Astrocyte (in vitro differentiated cells and primary cell): ENCODE measurements around the gene PLG. TPM values are rescaled to one million over a fixed set of nuclear protein-coding genes. Genes with fewer than 3 reads are reported as not detected.
"Not testable (repeated sequence)": the region's sequence is repeated elsewhere in the genome, so short reads cannot be mapped to it uniquely, and the experiment has no call there.

Source experiments
- DNase-seq: peaks from one replicate; pipeline ENCODE4 v3.0.0-alpha.2; 2010; ENCODE audit warnings: low read depth
- FAIRE-seq: peaks from 2 replicates; lab custom pipeline; 2011; peaks lifted over from hg19 to GRCh38; lab: Jason Lieb, UNC
- H2AFZ ChIP-seq: 2 replicates; pipeline ENCODE4 v1.6.0; 2012; ENCODE audit warnings: low read depth, low read length, inconsistent platforms
- H3K27ac ChIP-seq: 2 replicates; pipeline ENCODE4 v1.5.1; 2011; ENCODE audit warnings: low read depth, low read length, inconsistent platforms
- H3K27me3 ChIP-seq: 2 replicates; pipeline ENCODE4 v1.6.0; 2011; ENCODE audit warnings: low read length, inconsistent platforms; ENCODE audit not compliant: insufficient read depth
- H3K36me3 ChIP-seq: 2 replicates; pipeline ENCODE4 v1.5.1; 2011; ENCODE audit warnings: low read length, inconsistent platforms; ENCODE audit not compliant: insufficient read depth
- H3K4me1 ChIP-seq: 2 replicates; pipeline ENCODE4 v1.5.1; 2011; ENCODE audit warnings: low read length, inconsistent platforms; ENCODE audit not compliant: insufficient read depth
- H3K4me2 ChIP-seq: 2 replicates; pipeline ENCODE4 v1.6.0; 2012; ENCODE audit warnings: low read length, inconsistent platforms
- H3K4me3 ChIP-seq: 2 replicates; pipeline ENCODE4 v1.5.1; 2011; ENCODE audit warnings: low read depth, mild to moderate bottlenecking, low read length, inconsistent platforms; ENCODE audit not compliant: insufficient read depth
- H3K79me2 ChIP-seq: 2 replicates; pipeline ENCODE4 v1.6.0; 2012; ENCODE audit warnings: mild to moderate bottlenecking, low read length, inconsistent platforms; ENCODE audit not compliant: insufficient read depth
- H3K9ac ChIP-seq: 2 replicates; pipeline ENCODE4 v1.6.0; 2012; ENCODE audit warnings: mild to moderate bottlenecking, low read length, inconsistent platforms
- H3K9me3 ChIP-seq: 2 replicates; pipeline ENCODE4 v1.5.1; 2012; ENCODE audit warnings: low read depth, mild to moderate bottlenecking, low read length, inconsistent platforms; ENCODE audit not compliant: insufficient read depth
- H4K20me1 ChIP-seq: 2 replicates; pipeline ENCODE4 v1.6.0; 2012; ENCODE audit warnings: low read length, inconsistent platforms; ENCODE audit not compliant: insufficient read depth
- H3K27ac Mint-ChIP-seq: one replicate; pipeline ENCODE4 v1.8.0; 2021; ENCODE audit warnings: mild to moderate bottlenecking, mixed read lengths; ENCODE audit not compliant: unreplicated experiment
- H3K27me3 Mint-ChIP-seq: one replicate; pipeline ENCODE4 v1.8.0; 2021; ENCODE audit warnings: low read depth, mixed read lengths; ENCODE audit not compliant: unreplicated experiment
- H3K36me3 Mint-ChIP-seq: one replicate; pipeline ENCODE4 v1.8.0; 2021; ENCODE audit warnings: low read depth, mixed read lengths; ENCODE audit not compliant: unreplicated experiment
- H3K4me1 Mint-ChIP-seq: one replicate; pipeline ENCODE4 v1.8.0; 2021; ENCODE audit warnings: low read depth, mixed read lengths; ENCODE audit not compliant: unreplicated experiment
- H3K4me3 Mint-ChIP-seq: one replicate; pipeline ENCODE4 v1.8.0; 2021; ENCODE audit warnings: mild to moderate bottlenecking, moderate library complexity, mixed read lengths; ENCODE audit not compliant: unreplicated experiment
- H3K9me3 Mint-ChIP-seq: one replicate; pipeline ENCODE4 v1.8.0; 2021; ENCODE audit warnings: mild to moderate bottlenecking, mixed read lengths; ENCODE audit not compliant: unreplicated experiment
- CTCF ChIP-seq: IDR thresholded peaks from 2 replicates; pipeline ENCODE4 v1.5.1; 2011; ENCODE audit warnings: low read depth, mild to moderate bottlenecking, inconsistent platforms, low read length, moderate library complexity; ENCODE audit not compliant: insufficient read depth
- EZH2 ChIP-seq: IDR thresholded peaks from 2 replicates; pipeline ENCODE4 v1.6.1; 2012; ENCODE audit warnings: mild to moderate bottlenecking, low read length, inconsistent platforms; ENCODE audit not compliant: insufficient read depth
- total RNA-seq: library from RNA; stranded (reverse); gene quantifications from 2 replicates; pipeline ENCODE4 v1.2.1, GENCODE V29; 2021

PLG gene
- total RNA-seq, 1 donor from 2014 or later = 0.16 TPM

- H3K27me3 Mint-ChIP-seq = peaks cover 2% of the 10 kb centered on the region
- no peaks in the 10 kb centered on the region for H3K27me3 ChIP-seq
- DNase-seq (no peak), FAIRE-seq (no peak)
- no peaks in the 10 kb centered on the region for H3K36me3 ChIP-seq
- H3K9me3 Mint-ChIP-seq = peaks cover 3% of the 10 kb centered on the region
- H2AFZ ChIP-seq = no peak overlapping the region
- no peaks in the 10 kb centered on the region for H4K20me1 ChIP-seq
- no peaks in the 10 kb centered on the region for H3K4me1 Mint-ChIP-seq
- H3K4me3 ChIP-seq = no peak overlapping the region
- H3K4me1 ChIP-seq = no peaks in the 10 kb centered on the region
- H3K27ac ChIP-seq = no peak overlapping the region
- no peak overlapping the region for H3K4me2 ChIP-seq
- H3K4me3 Mint-ChIP-seq = no peak overlapping the region
- no peaks in the 10 kb centered on the region for H3K79me2 ChIP-seq
- TF ChIP-seq CTCF (no peak), EZH2 (no peak)
- H3K9ac ChIP-seq = no peak overlapping the region
- no peaks in the 10 kb centered on the region for H3K36me3 Mint-ChIP-seq
- no peak overlapping the region for H3K27ac Mint-ChIP-seq
- peaks cover 3% of the 10 kb centered on the region for H3K9me3 ChIP-seq
These were observed 39.6 kb upstream of the PLG start for GRCh38 chr6:160662429-160662828.

DNA sequence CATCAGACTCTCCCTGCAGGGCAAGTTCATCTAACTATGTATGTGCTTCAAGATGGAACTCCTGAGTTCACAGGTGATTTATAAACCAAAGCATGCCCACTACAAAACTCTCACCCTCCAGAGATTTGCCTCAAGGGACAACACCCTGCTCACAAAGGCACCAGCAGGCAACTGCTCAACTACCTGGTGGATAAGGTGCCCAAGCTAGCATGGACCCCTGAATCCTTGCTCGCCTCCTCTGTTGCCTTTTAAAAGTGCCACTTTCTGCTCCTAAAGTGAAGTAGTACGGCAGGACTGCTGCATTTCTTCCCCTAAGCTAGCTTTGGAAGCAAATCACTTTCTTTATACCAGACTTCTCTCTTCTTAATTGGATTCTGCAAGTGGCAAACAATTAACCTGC, 39.2 kb upstream of the PLG start:
- Histone ChIP-seq H3K79me2 (no peaks in the 10 kb centered on the region), H3K27me3 (no peaks in the 10 kb centered on the region), H3K9me3 (peaks cover 3% of the 10 kb centered on the region), H4K20me1 (no peaks in the 10 kb centered on the region), H2AFZ (no peak overlapping the region), H3K36me3 (no peaks in the 10 kb centered on the region), H3K4me3 (no peak overlapping the region), H3K4me1 (no peaks in the 10 kb centered on the region), H3K9ac (no peak overlapping the region), H3K4me2 (no peak overlapping the region), H3K27ac (no peak overlapping the region)
- Mint-ChIP-seq H3K36me3 (no peaks in the 10 kb centered on the region), H3K9me3 (peaks cover 3% of the 10 kb centered on the region), H3K27me3 (peaks cover 2% of the 10 kb centered on the region), H3K27ac (no peak overlapping the region), H3K4me1 (no peaks in the 10 kb centered on the region), H3K4me3 (no peak overlapping the region)
- TF ChIP-seq EZH2 = no peak
- no peak for TF ChIP-seq CTCF
- FAIRE-seq (no peak), DNase-seq (no peak)

DNA sequence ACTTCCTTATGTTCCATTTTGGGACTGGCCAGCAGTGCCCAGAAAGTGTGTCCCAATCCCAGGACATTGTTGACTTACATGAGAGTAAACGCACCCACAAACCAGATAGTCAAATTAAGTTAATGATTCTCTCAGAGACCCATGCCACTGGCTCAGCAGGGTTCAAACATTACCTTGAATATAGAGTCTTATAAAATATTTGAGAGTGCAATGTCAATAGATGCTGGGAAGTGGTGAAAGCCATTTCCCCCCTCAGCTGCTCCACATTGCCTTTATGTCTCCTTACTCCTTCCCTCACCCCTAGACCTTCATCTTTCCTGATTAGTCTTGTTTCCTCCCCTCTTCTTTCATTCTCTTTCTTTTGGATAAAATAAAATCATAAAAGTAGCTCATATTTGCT, 37.8 kb upstream of the PLG start, which contains the start of gene LPA:
TSS of gene LPA (minus strand) at position 78 of the 400 bp plus-strand sequence. CDS start at position 17, 61 bp downstream.
- not testable (repeated sequence) for H3K27ac Mint-ChIP-seq, H4K20me1 ChIP-seq, H3K27ac ChIP-seq, H3K27me3 ChIP-seq, H3K79me2 ChIP-seq, FAIRE-seq, H2AFZ ChIP-seq, H3K4me1 ChIP-seq, H3K4me3 ChIP-seq, H3K4me1 Mint-ChIP-seq, H3K9me3 ChIP-seq, H3K36me3 ChIP-seq, H3K27me3 Mint-ChIP-seq, H3K9me3 Mint-ChIP-seq, H3K4me2 ChIP-seq, DNase-seq, H3K4me3 Mint-ChIP-seq, H3K36me3 Mint-ChIP-seq, H3K9ac ChIP-seq
